ENCODE results near the gene RTN4R.
"Not testable (repeated sequence)": the region's sequence is repeated elsewhere in the genome, so short reads cannot be mapped to it uniquely, and the experiment has no call there.

GRCh38 chr22:20307448-20308447 lies 39.6 kb upstream of the RTN4R start:
- TF ChIP-seq CTCF, POLR2A (IDR thresholded peaks at IDR 0.05): not testable (repeated sequence)

Data from uterus (tissue), 2 donors.